Muscle layer of duodenum (tissue), 2 donors: ENCODE measurements around the gene BMPR2.
A peak's percentile ranks its signal among the peaks of the same experiment; 100 is the strongest.
"Not testable (repeated sequence)": the region's sequence is repeated elsewhere in the genome, so short reads cannot be mapped to it uniquely, and the experiment has no call there.

Source experiments
- H3K27ac ChIP-seq: one replicate; pipeline ENCODE4 v1.7.0; 2013; ENCODE audit warnings: mild to moderate bottlenecking, low read length
- H3K27me3 ChIP-seq: one replicate; pipeline ENCODE4 v1.7.0; 2013; ENCODE audit warnings: low read depth, mild to moderate bottlenecking, control low read depth, low read length
- H3K36me3 ChIP-seq, 2 donors: one replicate each; pipeline ENCODE4 v1.7.0; 2013; ENCODE audit warnings: low read length in 2 of 2, control low read depth in 1 of 2, mild to moderate bottlenecking in 1 of 2; ENCODE audit not compliant: insufficient read depth in 2 of 2, control insufficient read depth in 1 of 2
- H3K4me1 ChIP-seq, 2 donors: one replicate each; pipeline ENCODE4 v1.7.0; 2013; ENCODE audit warnings: low read length in 2 of 2, mild to moderate bottlenecking in 2 of 2, control low read depth in 1 of 2, moderate library complexity in 1 of 2; ENCODE audit not compliant: insufficient read depth in 2 of 2, control insufficient read depth in 1 of 2
- H3K4me3 ChIP-seq, 2 donors: one replicate each; pipeline ENCODE4 v1.7.0; 2013; ENCODE audit warnings: low read length in 2 of 2, low read depth in 1 of 2, mild to moderate bottlenecking in 1 of 2
- H3K9me3 ChIP-seq, 2 donors: one replicate each; pipeline ENCODE4 v1.7.0; 2013; ENCODE audit warnings: low read length in 2 of 2, control low read depth in 1 of 2, mild to moderate bottlenecking in 1 of 2; ENCODE audit not compliant: control insufficient read depth in 1 of 2
- donor health status: healthy.

The BMPR2 gene

GRCh38 chr2:202375609-202376408 is at the start of gene BMPR2:
Gene BMPR2 (plus strand): TSS chr2:202376327. CDS start chr2:202377475, 1,148 bp downstream.
- no peaks in the 10 kb centered on the region for H3K27me3 ChIP-seq
- H3K4me1 ChIP-seq, result peaks cover 0 to 11% of the 10 kb centered on the region in 2 donors
- no peaks in the 10 kb centered on the region for H3K36me3 ChIP-seq
- no peaks in the 10 kb centered on the region for H3K9me3 ChIP-seq
- H3K27ac ChIP-seq, result peak within 1 kb of the TSS; percentile 98
- peak within 1 kb of the TSS; percentile 83 to 88 for H3K4me3 ChIP-seq

GRCh38 chr2:202327858-202328257 is 48.3 kb upstream of the BMPR2 start:
- Histone ChIP-seq H3K27ac (no peak overlapping the region), H3K9me3 (no peaks in the 10 kb centered on the region), H3K4me3 (no peak overlapping the region), H3K36me3 (no peaks in the 10 kb centered on the region), H3K4me1 (no peaks in the 10 kb centered on the region), H3K27me3 (no peaks in the 10 kb centered on the region)

DNA sequence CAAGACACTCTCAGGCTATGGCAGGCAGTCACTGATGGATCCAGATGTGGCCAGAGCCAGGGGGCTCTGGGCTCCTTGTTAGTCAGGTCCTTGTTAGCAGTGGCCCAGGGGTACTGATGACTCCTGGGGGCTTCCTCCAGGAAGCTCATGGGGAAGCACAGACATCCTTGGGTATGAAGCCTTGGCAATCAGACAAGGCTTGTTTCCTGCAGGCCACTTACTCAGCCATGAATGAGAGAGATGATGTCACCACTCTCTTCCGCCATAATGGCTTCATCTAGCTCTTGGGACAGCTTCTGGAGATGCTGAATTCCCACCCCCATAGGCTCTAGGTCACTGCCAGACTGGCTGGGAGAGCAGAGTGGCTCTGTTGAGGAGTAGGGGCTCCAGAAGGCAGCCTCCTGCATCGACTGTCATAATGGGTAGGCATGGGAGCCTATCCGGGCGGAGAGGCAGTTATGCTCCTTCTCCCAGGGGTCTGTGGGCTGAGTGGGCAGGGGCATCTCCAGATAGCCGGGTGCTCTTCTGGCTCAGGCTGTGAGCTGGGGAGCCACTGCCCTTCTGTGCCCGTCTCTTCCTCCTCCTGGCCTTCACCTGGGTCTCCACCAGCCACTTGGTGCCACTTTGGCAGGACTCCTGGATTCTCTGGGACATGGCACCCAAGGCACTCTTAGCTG is 40.2 kb upstream of the BMPR2 start:
- H3K4me3 ChIP-seq, result no peak overlapping the region
- H3K27ac ChIP-seq, result no peak overlapping the region
- H3K9me3 ChIP-seq, result no peaks in the 10 kb centered on the region
- no peaks in the 10 kb centered on the region for H3K36me3 ChIP-seq
- no peaks in the 10 kb centered on the region for H3K4me1 ChIP-seq
- no peaks in the 10 kb centered on the region for H3K27me3 ChIP-seq

DNA sequence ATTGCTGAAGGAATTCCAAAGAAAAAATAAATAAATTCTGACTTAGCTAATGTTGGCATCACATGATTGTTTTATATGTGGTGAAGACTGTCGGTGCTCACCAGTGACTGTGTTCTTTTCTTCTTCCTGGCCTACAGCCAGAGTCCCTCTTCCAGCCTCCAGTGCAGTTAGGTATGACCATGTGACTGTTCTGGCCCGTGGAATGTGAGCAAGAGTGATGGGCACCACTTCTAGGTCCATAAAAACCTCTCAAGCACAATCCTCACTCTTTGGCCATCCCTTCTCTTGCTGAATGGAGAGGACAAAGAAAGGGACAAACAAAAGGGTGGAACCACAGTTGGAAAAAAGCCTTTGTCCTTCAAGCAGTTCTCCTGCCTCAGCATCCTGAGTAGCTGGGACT is 39.0 kb upstream of the BMPR2 start:
- no peaks in the 10 kb centered on the region for H3K36me3 ChIP-seq

DNA sequence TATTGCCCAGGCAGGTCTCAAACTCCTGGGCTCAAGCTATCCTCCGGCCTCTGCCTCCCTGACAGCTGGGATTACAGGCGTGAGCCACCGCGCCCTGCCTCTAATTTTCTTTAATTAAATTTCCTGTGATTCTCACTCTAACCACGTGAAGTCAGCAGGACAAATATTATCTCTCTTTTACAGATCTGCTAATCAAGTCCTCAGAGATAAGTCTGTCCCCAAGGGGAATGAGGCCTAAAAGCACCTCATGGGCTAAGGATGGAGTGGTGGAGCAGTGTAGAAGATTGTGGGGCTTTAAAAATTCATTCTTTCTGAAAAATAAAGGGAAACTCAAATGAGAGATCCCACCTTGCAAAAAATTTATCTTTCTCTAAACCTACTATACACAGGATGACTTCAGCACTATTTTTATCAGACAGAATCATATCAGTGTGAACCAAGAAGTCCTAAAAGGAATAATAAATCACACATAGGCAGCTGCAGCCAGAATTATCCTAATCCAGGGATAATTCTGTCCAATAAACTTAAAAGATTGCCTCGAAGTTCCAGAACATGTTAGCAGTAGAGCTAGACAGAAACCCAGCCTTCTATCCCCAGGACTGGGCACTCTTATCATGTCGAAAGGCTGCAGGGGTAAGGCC is 38.3 kb upstream of the BMPR2 start:
- Histone ChIP-seq H3K9me3 (no peaks in the 10 kb centered on the region), H3K27me3 (no peaks in the 10 kb centered on the region), H3K4me3 (no peak overlapping the region), H3K4me1 (no peaks in the 10 kb centered on the region), H3K36me3 (no peaks in the 10 kb centered on the region), H3K27ac (no peak overlapping the region)

More for the DNA sequence above, 39.0 kb upstream of the BMPR2 start:
- no peaks in the 10 kb centered on the region for H3K27me3 ChIP-seq
- H3K9me3 ChIP-seq, result no peaks in the 10 kb centered on the region
- H3K27ac ChIP-seq, result no peak overlapping the region
- H3K4me1 ChIP-seq, result no peaks in the 10 kb centered on the region
- H3K4me3 ChIP-seq, result no peak overlapping the region

- Histone ChIP-seq H3K9me3 (no peaks in the 10 kb centered on the region), H3K4me3 (no peak overlapping the region), H3K27ac (no peak overlapping the region), H3K4me1 (no peaks in the 10 kb centered on the region), H3K36me3 (no peaks in the 10 kb centered on the region), H3K27me3 (no peaks in the 10 kb centered on the region)
Measured at GRCh38 chr2:202339071-202339870, 36.9 kb upstream of the BMPR2 start.

DNA sequence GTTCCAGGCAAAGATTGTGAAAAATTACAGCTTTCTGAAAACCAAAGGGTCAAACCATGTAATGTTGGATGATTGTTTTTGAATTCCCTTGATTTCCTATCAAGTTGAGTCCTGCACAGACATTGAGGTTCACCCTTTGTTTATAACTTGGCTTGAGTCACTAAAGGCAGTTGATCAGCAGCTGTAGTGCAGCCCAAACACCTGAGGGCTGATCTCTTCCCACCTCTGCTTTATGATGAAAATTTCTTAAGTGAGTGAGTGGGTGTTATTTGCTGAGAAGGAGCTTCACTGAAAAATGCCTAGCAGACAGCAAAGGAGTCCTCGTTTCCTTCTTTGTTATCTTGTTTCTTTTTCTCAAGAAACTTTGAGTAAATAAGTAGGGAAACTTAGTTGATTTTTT is 31.9 kb upstream of the BMPR2 start:
- Histone ChIP-seq H3K9me3 (no peaks in the 10 kb centered on the region), H3K4me1 (no peaks in the 10 kb centered on the region), H3K27me3 (no peaks in the 10 kb centered on the region), H3K36me3 (no peaks in the 10 kb centered on the region), H3K4me3 (no peak overlapping the region), H3K27ac (no peak overlapping the region)

GRCh38 chr2:202346180-202346579 is 29.9 kb upstream of the BMPR2 start:
- no peaks in the 10 kb centered on the region for H3K36me3 ChIP-seq
- H3K27me3 ChIP-seq, result no peaks in the 10 kb centered on the region
- no peaks in the 10 kb centered on the region for H3K9me3 ChIP-seq
- no peaks in the 10 kb centered on the region for H3K4me1 ChIP-seq
- no peak overlapping the region for H3K27ac ChIP-seq
- H3K4me3 ChIP-seq, result no peak overlapping the region

- no peaks in the 10 kb centered on the region for H3K27me3 ChIP-seq
Measured at GRCh38 chr2:202353430-202353829, 22.7 kb upstream of the BMPR2 start.

GRCh38 chr2:202355993-202356505 is 20.1 kb upstream of the BMPR2 start:
- Histone ChIP-seq H3K4me1 (no peaks in the 10 kb centered on the region), H3K27ac (no peak overlapping the region), H3K9me3 (no peaks in the 10 kb centered on the region), H3K27me3 (no peaks in the 10 kb centered on the region), H3K4me3 (no peak overlapping the region), H3K36me3 (no peaks in the 10 kb centered on the region)

More at GRCh38 chr2:202353430-202353829, 22.7 kb upstream of the BMPR2 start:
- H3K9me3 ChIP-seq, result no peaks in the 10 kb centered on the region
- H3K4me3 ChIP-seq, result no peak overlapping the region
- H3K4me1 ChIP-seq, result no peaks in the 10 kb centered on the region
- no peak overlapping the region for H3K27ac ChIP-seq
- H3K36me3 ChIP-seq, result no peaks in the 10 kb centered on the region

- not testable (repeated sequence) for H3K27ac ChIP-seq, H3K27me3 ChIP-seq, H3K36me3 ChIP-seq, H3K4me1 ChIP-seq, H3K9me3 ChIP-seq, H3K4me3 ChIP-seq
Measured at GRCh38 chr2:202358924-202359323, 17.2 kb upstream of the BMPR2 start.
